ENCODE data around the gene ANGPTL8. TPM values are rescaled to one million over a fixed set of nuclear protein-coding genes. Genes with fewer than 3 reads are reported as not detected.

The ANGPTL8 gene
- polyA plus RNA-seq, 1 experiment, result not detected

- ChIA-PET CTCF (interaction anchor here (0.5 to 1.8 kb wide), 6 partner anchors 13 to 227 kb away, joined by 3 to 6 read pairs (median 4); no protein-coding TSS in a partner anchor), POLR2A (no interaction called here)
- no peak for TF ChIP-seq CTCF (IDR thresholded peaks at IDR 0.05; ENCODE audit: low read depth, low read length)
- no peak for DNase-seq (ENCODE audit: low read depth, low spot score)
- Histone ChIP-seq H3K27ac (ENCODE audit: low read depth, low read length) (peak overlapping the region; percentile 21), H3K4me3 (ENCODE audit: low read depth, low read length) (no peak overlapping the region), H3K9me3 (ENCODE audit: control insufficient read depth, insufficient read depth, low read length) (no peaks in the 10 kb centered on the region), H3K27me3 (ENCODE audit: control insufficient read depth, insufficient read depth, low read length) (no peaks in the 10 kb centered on the region)
Measured at GRCh38 chr19:11256189-11256588, 16.8 kb downstream of the ANGPTL8 start.

DNA sequence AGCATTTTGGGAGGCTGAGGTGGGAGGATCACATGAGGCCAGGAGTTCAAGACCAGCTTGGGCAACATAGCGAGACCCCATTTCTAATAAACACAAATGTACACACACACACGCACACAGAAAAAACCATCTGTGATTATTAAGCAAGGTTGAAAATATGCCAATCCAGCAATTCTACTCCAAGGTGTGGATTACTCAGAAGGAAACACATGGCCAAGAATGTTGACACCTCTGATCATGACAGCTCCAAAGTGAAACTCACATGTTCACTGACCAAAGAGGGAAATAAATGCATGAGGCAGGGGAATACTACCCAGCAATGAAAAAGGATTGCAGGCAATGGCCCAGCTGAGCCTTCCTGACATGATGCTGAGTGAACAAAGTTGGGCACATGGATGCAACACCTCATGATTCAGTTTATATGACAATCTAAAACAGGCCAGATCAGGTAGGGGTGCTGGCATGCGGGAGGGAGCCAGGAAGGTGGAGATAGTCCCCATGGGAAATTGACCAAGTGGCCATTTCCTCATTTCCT is 18.5 kb downstream of the ANGPTL8 start:
- no peaks in the 10 kb centered on the region for H3K27me3 ChIP-seq (ENCODE audit: control insufficient read depth, insufficient read depth, low read length)
- POLR2A ChIA-PET, result no interaction called here
- CTCF ChIA-PET, result no interaction called here
- TF ChIP-seq CTCF (IDR thresholded peaks at IDR 0.05; ENCODE audit: low read depth, low read length), result no peak
- no peak for DNase-seq (ENCODE audit: low read depth, low spot score)
- no peak overlapping the region for H3K27ac ChIP-seq (ENCODE audit: low read depth, low read length)
- H3K9me3 ChIP-seq (ENCODE audit: control insufficient read depth, insufficient read depth, low read length), result no peaks in the 10 kb centered on the region
- no peak overlapping the region for H3K4me3 ChIP-seq (ENCODE audit: low read depth, low read length)

- CTCF ChIA-PET, result interaction anchor here (2.0 kb wide), 1 partner anchor 135 kb away, joined by 4 read pairs; no protein-coding TSS in a partner anchor
- DNase-seq (ENCODE audit: low read depth, low spot score), result no peak
- POLR2A ChIA-PET, result interaction anchor here (0.6 kb wide), 1 partner anchor 1420 kb away, joined by 3 read pairs; no protein-coding TSS in a partner anchor
- Histone ChIP-seq H3K27ac (ENCODE audit: low read depth, low read length) (no peak overlapping the region), H3K27me3 (ENCODE audit: control insufficient read depth, insufficient read depth, low read length) (no peaks in the 10 kb centered on the region), H3K9me3 (ENCODE audit: control insufficient read depth, insufficient read depth, low read length) (no peaks in the 10 kb centered on the region), H3K4me3 (ENCODE audit: low read depth, low read length) (peak overlapping the region; percentile 79)
- no peak for TF ChIP-seq CTCF (IDR thresholded peaks at IDR 0.05; ENCODE audit: low read depth, low read length)
Measured at GRCh38 chr19:11260996-11261395, 21.6 kb downstream of the ANGPTL8 start.

GRCh38 chr19:11261431-11261970 is 22.1 kb downstream of the ANGPTL8 start:
- ChIA-PET CTCF (interaction anchor here (0.5 to 2.0 kb wide), 4 partner anchors 12 to 135 kb away, joined by 3 to 6 read pairs (median 4); no protein-coding TSS in a partner anchor), POLR2A (interaction anchor here (0.6 kb wide), 1 partner anchor 1419 kb away, joined by 3 read pairs; no protein-coding TSS in a partner anchor)
- TF ChIP-seq CTCF (IDR thresholded peaks at IDR 0.05; ENCODE audit: low read depth, low read length), result no peak

More at GRCh38 chr19:11261431-11261970, 22.1 kb downstream of the ANGPTL8 start:
- H3K27me3 ChIP-seq (ENCODE audit: control insufficient read depth, insufficient read depth, low read length), result no peaks in the 10 kb centered on the region
- H3K9me3 ChIP-seq (ENCODE audit: control insufficient read depth, insufficient read depth, low read length), result no peaks in the 10 kb centered on the region
- H3K27ac ChIP-seq (ENCODE audit: low read depth, low read length), result no peak overlapping the region
- peak overlapping the region; percentile 79 for H3K4me3 ChIP-seq (ENCODE audit: low read depth, low read length)
- no peak for DNase-seq (ENCODE audit: low read depth, low spot score)
